HEK293 (cell line): Measurements from ENCODE around the gene HSPA2.

ENCODE experiments used
- KLF10 ChIP-seq: fragments of 450-650 bp; IDR thresholded peaks from 2 replicates; pipeline ENCODE4 v1.5.1; 2018; ENCODE audit warnings: missing biosample characterization, mild to moderate bottlenecking, missing genetic modification characterization
- KLF8 ChIP-seq: fragments of 450-650 bp; formaldehyde crosslinking; IDR thresholded peaks from 2 replicates; pipeline ENCODE4 v1.5.1; 2016; ENCODE audit warnings: missing biosample characterization, missing genetic modification characterization
- TSHZ1 ChIP-seq: fragments of 450-650 bp; formaldehyde crosslinking; IDR thresholded peaks from 2 replicates; pipeline ENCODE4 v1.5.1; 2016; ENCODE audit warnings: missing biosample characterization, missing genetic modification characterization, borderline replicate concordance
- YY1 ChIP-seq: fragments of 450-650 bp; formaldehyde crosslinking; IDR thresholded peaks from 2 replicates; pipeline ENCODE4 v1.5.1; 2018; ENCODE audit warnings: missing biosample characterization, missing genetic modification characterization
- ZNF24 ChIP-seq: fragments of 450-650 bp; formaldehyde crosslinking; IDR thresholded peaks from 2 replicates; pipeline ENCODE4 v1.5.1; 2016; ENCODE audit warnings: missing biosample characterization, missing genetic modification characterization
- ZNF792 ChIP-seq: fragments of 450-650 bp; formaldehyde crosslinking; IDR thresholded peaks from 2 replicates; pipeline ENCODE4 v1.5.1; 2016; ENCODE audit warnings: missing biosample characterization, missing genetic modification characterization

- TF ChIP-seq ZNF24 (tag by site-specific recombination) (no peak), TSHZ1 (tag by site-specific recombination) (no peak), YY1 (tag by site-specific recombination) (no peak), KLF8 (tag by site-specific recombination) (no peak), KLF10 (tag by site-specific recombination) (no peak), ZNF792 (tag by site-specific recombination) (no peak)
Observed at GRCh38 chr14:64522591-64523355, 17.8 kb upstream of the HSPA2 start.
